Esophagus muscularis mucosa (tissue), 2 donors: ENCODE results near the gene ZYX.

ENCODE experiments used
- EP300 ChIP-seq: sonication (generic); formaldehyde crosslinking; IDR thresholded peaks from one replicate; pipeline ENCODE4 v1.6.1; 2017; ENCODE audit warnings: antibody characterized with exemption
- POLR2A ChIP-seq: fragments of 450-650 bp; IDR thresholded peaks from one replicate; pipeline ENCODE4 v1.6.1; 2017; ENCODE audit warnings: antibody characterized with exemption, moderate library complexity, mild to moderate bottlenecking, low read depth

DNA sequence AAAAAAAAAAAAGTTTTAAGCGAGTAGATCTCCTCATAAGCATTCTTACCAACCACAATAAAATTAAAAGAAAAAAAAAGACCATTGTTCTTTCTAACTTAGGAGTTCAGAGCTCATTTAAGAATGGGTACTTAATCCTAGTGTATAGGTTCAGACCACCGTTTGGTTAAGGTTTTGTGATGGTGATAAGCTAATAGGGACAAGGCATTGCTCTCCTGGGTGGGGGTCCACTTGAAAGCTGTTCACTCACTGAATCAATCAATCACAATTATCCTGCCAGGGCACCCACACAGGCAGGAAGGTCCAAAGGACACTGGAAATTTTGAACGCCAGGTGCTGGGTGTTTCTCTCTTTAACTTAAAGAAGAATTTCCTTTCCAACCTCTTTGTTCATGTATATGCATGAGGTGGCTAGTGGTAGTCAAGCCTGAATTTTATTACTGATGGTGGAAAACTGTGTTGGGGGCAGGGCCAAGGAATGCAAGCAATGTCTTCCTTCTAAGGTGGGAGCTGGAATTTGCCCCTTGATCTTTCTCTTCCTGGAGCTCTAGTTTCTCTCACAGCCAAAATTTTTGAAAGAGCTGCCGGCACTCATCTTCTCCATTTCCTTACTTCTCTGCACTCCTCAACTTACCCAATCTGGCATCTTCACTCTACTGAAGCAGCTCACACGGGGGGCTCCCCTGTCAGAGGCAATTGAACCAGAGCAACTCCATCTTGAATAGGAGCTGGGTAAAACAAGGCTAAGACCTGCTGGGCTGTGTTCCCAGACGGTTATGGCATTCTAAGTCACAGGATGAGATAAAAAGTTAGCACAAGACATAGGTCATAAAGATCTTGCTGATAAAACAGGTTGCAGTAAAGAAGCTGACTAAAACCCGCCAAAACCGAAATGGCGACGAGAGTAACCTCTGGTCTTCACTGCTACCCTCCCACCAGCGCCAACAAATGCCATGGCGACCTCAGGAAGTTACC lies 11.2 kb upstream of the ZYX start:
- TF ChIP-seq POLR2A: no peak
- no peak for TF ChIP-seq EP300
